PFSK-1 (cell line): ENCODE results near the gene RBFOX1.

ENCODE experiments used
- REST ChIP-seq, 2 experiments: IDR thresholded peaks; 2 replicates each; pipeline versions ENCODE4 v1.6.1 to v1.8.0; 2011 to 2012; ENCODE audit warnings: low read depth in 2 of 2, low read length in 2 of 2, control low read depth in 1 of 2, inconsistent platforms in 1 of 2, mild to moderate bottlenecking in 1 of 2, moderate library complexity in 1 of 2; ENCODE audit not compliant: insufficient read depth in 1 of 2
- TAF1 ChIP-seq: IDR thresholded peaks from 2 replicates; pipeline ENCODE4 v1.6.1; 2012; ENCODE audit warnings: low read length, control low read depth, borderline replicate concordance; ENCODE audit not compliant: insufficient read depth

GRCh38 chr16:7637446-7637845 is 304.8 kb downstream of the RBFOX1 start:
- TF ChIP-seq REST (IDR thresholded peaks at IDR 0.05; ENCODE audit: insufficient read depth in 1 of 2, low read depth in 2 of 2, low read length in 2 of 2) (no peak), TAF1 (no peak)
